Measurements from ENCODE around the gene NPB. TPM values are rescaled to one million over a fixed set of nuclear protein-coding genes. Genes with fewer than 3 reads are reported as not detected.

Gene NPB
- total and polyA plus RNA-seq, 2 of the 8 experiments (the other 6 are each of a cell fraction or from before 2014, with no cell fraction given) = 1.5 to 2.5 TPM

GRCh38 chr17:81858170-81858966 lies 43.7 kb upstream of the NPB start (continued):
- no peak for TF ChIP-seq NRF1 (IDR thresholded peaks at IDR 0.05; ENCODE audit: low read depth, low read length)
- TF ChIP-seq KDM4A (IDR thresholded peaks at IDR 0.05; ENCODE audit: low read depth, low read length, severe bottlenecking) = no peak
- TF ChIP-seq SIN3A (conservative IDR thresholded peaks at IDR 0.05 in 1 of 2, IDR thresholded peaks at IDR 0.05 in 1 of 2; ENCODE audit: low read depth in 1 of 2, low read length in 2 of 2) = no peak
- no peak for TF ChIP-seq CEBPB (IDR thresholded peaks at IDR 0.05; ENCODE audit: low read depth, low read length)
- no peak for TF ChIP-seq BACH1 (IDR thresholded peaks at IDR 0.05; ENCODE audit: low read length)
- no peak for TF ChIP-seq HDAC2 (IDR thresholded peaks at IDR 0.05; ENCODE audit: borderline replicate concordance in 1 of 2, low read depth in 2 of 2, low read length in 2 of 2)
- no peak for TF ChIP-seq SP4 (IDR thresholded peaks at IDR 0.05; ENCODE audit: low read length)
- no peak for TF ChIP-seq GTF2F1 (IDR thresholded peaks at IDR 0.05; ENCODE audit: borderline replicate concordance, low read depth, low read length)
